HL-60 (cell line): ENCODE measurements around the gene SV2C.

Source experiments
- DNase-seq, 2 experiments: peaks; one replicate each; pipeline ENCODE4 v3.0.0-alpha.2; 2010 to 2020; ENCODE audit warnings: low read depth in 1 of 2, low spot score in 1 of 2
- H3K27ac ChIP-seq: fragments of 250-450 bp; sonication (Bioruptor Pico); replicated peaks from 2 replicates; pipeline ENCODE4 v1.5.1; 2020; ENCODE audit warnings: mild to moderate bottlenecking, moderate library complexity
- H3K27me3 ChIP-seq: fragments of 250-450 bp; sonication (Bioruptor Pico); 2 replicates; pipeline ENCODE4 v1.5.1; 2021; ENCODE audit warnings: mild to moderate bottlenecking, moderate library complexity; ENCODE audit not compliant: insufficient read depth, poor library complexity, severe bottlenecking
- H3K4me3 ChIP-seq: replicated peaks from 2 replicates; pipeline ENCODE4 v1.5.1; 2011; ENCODE audit warnings: mild to moderate bottlenecking, control low read depth, low read length; ENCODE audit not compliant: insufficient read depth
- CTCF ChIP-seq: IDR thresholded peaks from one replicate; pipeline ENCODE4 v1.5.1; 2011; ENCODE audit warnings: low read length, control low read depth, inconsistent platforms; ENCODE audit not compliant: insufficient read depth
- GABPA ChIP-seq: IDR thresholded peaks from 2 replicates; pipeline ENCODE4 v1.6.1; 2012; ENCODE audit warnings: low read depth
- POLR2AphosphoS5 ChIP-seq: IDR thresholded peaks from 2 replicates; pipeline ENCODE4 v1.6.1; 2012; ENCODE audit warnings: low read depth
- REST ChIP-seq: IDR thresholded peaks from 2 replicates; pipeline ENCODE4 v1.6.1; 2012; ENCODE audit warnings: low read depth; ENCODE audit not compliant: insufficient replicate concordance
- SPI1 ChIP-seq: IDR thresholded peaks from 2 replicates; pipeline ENCODE4 v1.6.1; 2012; ENCODE audit warnings: low read depth, mild to moderate bottlenecking, borderline replicate concordance

Gene SV2C

GRCh38 chr5:76216748-76217147, 133.6 kb downstream of the SV2C start:
- no peak overlapping the region for H3K4me3 ChIP-seq
- TF ChIP-seq GABPA (no peak), REST (no peak), CTCF (no peak), SPI1 (no peak), POLR2AphosphoS5 (no peak)
- H3K27me3 ChIP-seq = no peaks in the 10 kb centered on the region
- no peak for DNase-seq
- H3K27ac ChIP-seq = no peak overlapping the region

GRCh38 chr5:76219636-76220035, 136.5 kb downstream of the SV2C start:
- Histone ChIP-seq H3K27me3 (no peaks in the 10 kb centered on the region), H3K4me3 (no peak overlapping the region), H3K27ac (no peak overlapping the region)
- no peak for DNase-seq
- TF ChIP-seq REST (no peak), GABPA (no peak), POLR2AphosphoS5 (no peak), SPI1 (no peak), CTCF (no peak)

GRCh38 chr5:76221311-76221710, 138.1 kb downstream of the SV2C start:
- DNase-seq = no peak
- Histone ChIP-seq H3K27me3 (no peaks in the 10 kb centered on the region), H3K27ac (no peak overlapping the region), H3K4me3 (no peak overlapping the region)
- no peak for TF ChIP-seq CTCF
- TF ChIP-seq GABPA = no peak
- TF ChIP-seq SPI1 = no peak
- no peak for TF ChIP-seq REST
- no peak for TF ChIP-seq POLR2AphosphoS5
